GM10248 (cell line): ENCODE results near the gene TRAM2.
A peak's percentile ranks its signal among the peaks of the same experiment; 100 is the strongest.

Experiments
- CTCF ChIA-PET: fragments of 300-600 bp; sonication (Branson Sonifier 250); formaldehyde crosslinking; extraction: SDS; loops from one replicate; lab custom pipeline; 2021; ENCODE audit warnings: antibody characterized with exemption; lab: Yijun Ruan, JAX
- POLR2A ChIA-PET: fragments of 350-650 bp; sonication (Branson Sonifier 250); formaldehyde crosslinking; extraction: SDS; loops from one replicate; lab custom pipeline; 2020; ENCODE audit warnings: antibody characterized with exemption; lab: Yijun Ruan, JAX
- DNase-seq: peaks from one replicate; pipeline ENCODE4 v3.0.0; 2012; ENCODE audit errors: extremely low spot score
- CTCF ChIP-seq: IDR thresholded peaks from 2 replicates; pipeline ENCODE4 v1.5.1; 2012; ENCODE audit warnings: mild to moderate bottlenecking, low read depth; ENCODE audit errors: extremely low read depth, missing control alignments, control extremely low read depth

The TRAM2 gene

GRCh38 chr6:52537001-52537753 is 39.7 kb downstream of the TRAM2 start:
- TF ChIP-seq CTCF: no peak
- DNase-seq: peak; percentile 38
- POLR2A ChIA-PET: interaction anchor here (0.9 kb wide), 1 partner anchor 267 kb away, joined by 3 read pairs; no protein-coding TSS in a partner anchor
- CTCF ChIA-PET: interaction anchor here (1.2 to 3.9 kb wide), 7 partner anchors 9 to 120 kb away, joined by 3 to 20 read pairs (median 6); no protein-coding TSS in a partner anchor

GRCh38 chr6:52536424-52536916 is 40.4 kb downstream of the TRAM2 start:
- TF ChIP-seq CTCF: no peak
- DNase-seq: peak; percentile 50
- POLR2A ChIA-PET: interaction anchor here (1.0 kb wide), 1 partner anchor 10 kb away, joined by 3 read pairs; no protein-coding TSS in a partner anchor
- CTCF ChIA-PET: interaction anchor here (0.8 to 3.9 kb wide), 9 partner anchors 8 to 120 kb away, joined by 3 to 20 read pairs (median 4); no protein-coding TSS in a partner anchor

DNA sequence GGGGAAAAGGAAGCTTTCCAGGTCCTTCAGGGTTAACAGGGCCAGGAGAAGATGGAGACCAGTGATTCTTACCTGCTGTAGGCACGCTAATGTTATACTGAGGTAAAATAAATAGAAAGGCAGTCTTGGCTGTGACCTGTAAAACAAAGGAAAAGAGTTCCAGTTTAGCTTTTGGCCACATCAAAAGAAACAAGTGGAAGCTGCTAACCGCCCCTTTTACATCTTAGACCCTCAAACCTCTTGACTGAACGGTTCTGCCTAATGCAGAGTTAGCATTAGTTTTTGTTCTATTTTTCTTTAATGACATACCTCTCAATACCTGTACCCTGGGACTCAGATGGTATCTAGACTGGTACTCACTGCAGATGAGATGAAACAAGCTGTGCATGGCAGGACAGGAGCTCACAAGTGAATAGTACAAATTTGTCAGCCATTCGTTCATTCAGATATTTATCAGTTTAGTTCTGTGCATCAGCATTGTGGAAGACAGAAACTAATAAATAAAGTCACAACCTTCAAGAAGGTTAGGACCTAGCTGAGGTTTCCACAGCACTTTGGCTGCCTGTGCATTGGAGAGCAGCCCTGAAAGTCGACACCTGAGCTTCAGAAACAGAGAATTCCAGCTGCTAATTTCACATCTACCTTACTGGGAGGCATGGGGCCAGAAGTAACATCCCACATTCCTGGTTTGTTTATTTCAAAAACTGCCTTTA is 41.0 kb downstream of the TRAM2 start:
- POLR2A ChIA-PET: interaction anchor here (1.0 kb wide), 1 partner anchor 11 kb away, joined by 3 read pairs; no protein-coding TSS in a partner anchor
- TF ChIP-seq CTCF: no peak
- no peak for DNase-seq
- CTCF ChIA-PET: interaction anchor here (0.8 to 3.9 kb wide), 10 partner anchors 9 to 119 kb away, joined by 3 to 20 read pairs (median 4); no protein-coding TSS in a partner anchor

DNA sequence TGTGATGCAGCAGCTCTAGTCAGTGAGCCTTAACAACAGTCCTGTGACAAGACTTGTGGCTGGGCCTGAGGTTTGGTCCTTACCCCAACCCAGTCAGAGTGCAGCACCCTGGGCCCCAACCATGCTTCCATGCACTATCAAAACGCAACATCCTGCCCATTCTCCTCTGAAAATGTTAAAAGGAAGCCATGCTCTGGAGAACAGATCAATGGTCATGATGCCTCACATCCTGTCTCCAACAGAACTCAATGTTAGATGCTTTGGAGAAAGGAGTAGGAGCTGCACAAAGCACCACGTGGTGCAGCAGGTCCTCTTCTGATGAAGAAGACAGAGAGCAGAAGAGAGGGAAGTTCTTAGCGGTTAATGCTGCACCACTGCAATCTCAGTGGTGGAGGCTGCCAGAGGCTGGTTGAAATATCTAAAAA is 41.9 kb downstream of the TRAM2 start:
- ChIA-PET CTCF (interaction anchor here (1.4 to 3.9 kb wide), 4 partner anchors 11 to 118 kb away, joined by 3 to 20 read pairs (median 16); no protein-coding TSS in a partner anchor), POLR2A (no interaction called here)
- no peak for TF ChIP-seq CTCF
- no peak for DNase-seq

DNA sequence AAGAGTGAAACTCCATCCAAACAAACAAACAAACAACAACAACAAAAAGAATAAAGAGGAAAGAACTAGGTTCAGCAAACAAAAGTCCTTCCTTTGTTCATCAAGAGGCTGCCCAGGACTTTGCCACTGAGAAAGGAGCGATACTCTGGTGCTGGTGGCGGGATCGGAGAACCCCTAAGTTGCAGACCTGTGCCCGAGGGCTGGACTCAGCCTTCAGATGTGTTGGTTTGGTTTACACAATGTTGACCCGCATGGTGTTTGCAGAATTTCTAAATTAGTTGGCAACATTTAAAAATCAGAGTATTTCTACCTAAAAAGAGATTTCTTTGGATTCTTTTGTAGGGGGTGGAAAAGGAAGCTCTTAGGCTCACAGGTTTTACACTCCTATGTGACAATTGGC is 42.5 kb downstream of the TRAM2 start:
- POLR2A ChIA-PET: no interaction called here
- CTCF ChIA-PET: interaction anchor here (3.0 to 3.9 kb wide), 3 partner anchors 11 to 117 kb away, joined by 11 to 20 read pairs (median 20); no protein-coding TSS in a partner anchor
- no peak for TF ChIP-seq CTCF
- DNase-seq: no peak

DNA sequence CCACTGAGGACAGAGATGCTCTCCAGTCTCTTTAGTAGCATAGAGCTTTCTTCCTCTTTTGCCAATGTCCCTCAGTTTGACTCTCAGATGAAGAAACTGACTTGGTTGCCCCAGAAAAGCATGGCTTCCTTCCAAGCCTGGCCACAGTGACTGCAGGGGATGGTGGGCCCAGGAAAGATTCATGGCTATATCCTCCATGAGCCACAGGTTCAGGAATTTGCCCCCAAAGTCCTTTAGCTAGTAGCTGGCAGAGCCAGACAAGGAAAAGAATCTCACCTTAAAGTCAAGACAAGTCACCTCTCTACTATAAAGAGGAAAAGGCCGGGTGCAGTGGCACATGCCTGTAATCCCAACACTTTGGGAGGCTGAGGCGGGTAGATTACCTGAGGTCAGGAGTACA is 43.4 kb downstream of the TRAM2 start:
- ChIA-PET POLR2A (no interaction called here), CTCF (no interaction called here)
- TF ChIP-seq CTCF: no peak
- no peak for DNase-seq
